Measurements from ENCODE around the gene TNIK.

DNA sequence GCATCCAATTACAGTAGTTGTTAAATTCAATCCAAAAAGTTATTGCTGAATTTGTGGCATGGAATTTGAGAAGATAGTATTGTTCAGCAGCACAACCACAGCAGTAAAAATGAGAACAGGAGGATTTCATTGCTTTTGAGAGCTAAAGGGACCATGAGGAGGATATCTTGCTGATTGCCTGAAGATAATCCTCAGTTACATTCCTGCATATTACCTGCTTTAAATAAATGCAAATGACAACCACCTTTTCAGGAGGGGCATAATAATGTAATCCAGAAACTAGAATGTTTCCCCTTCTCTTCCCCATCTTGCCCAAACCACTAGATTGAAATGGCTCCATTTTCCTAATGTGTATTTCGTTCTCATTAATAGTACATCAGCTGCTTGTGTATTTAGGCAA is 398.5 kb downstream of the TNIK start:
- TF ChIP-seq CTCF (IDR thresholded peaks at IDR 0.05; ENCODE audit: poor library complexity) (no peak), EZH2phosphoT487 (IDR thresholded peaks at IDR 0.05; ENCODE audit: low read depth, severe bottlenecking, unreplicated experiment) (no peak)

All from hepatocyte (in vitro differentiated cells).